DND-41 (cell line): Measurements from ENCODE around the gene MCRS1.

Experiments used
- ATAC-seq: fragments of 200-7000 bp; cut with Tn5 transposase; 3 replicates; pipeline ENCODE4 v1.9.1; 2021; ENCODE audit warnings: low read depth; ENCODE audit not compliant: insufficient read depth
- DNase-seq: peaks from one replicate; pipeline ENCODE4 v3.0.0-alpha.2; 2020
- H2AFZ ChIP-seq: 2 replicates; pipeline ENCODE4 v1.6.0; 2012; ENCODE audit warnings: low read depth, low read length
- H3K27ac ChIP-seq: 2 replicates; pipeline ENCODE4 v1.5.1; 2012; ENCODE audit warnings: low read length, inconsistent platforms
- H3K27me3 ChIP-seq: fragments of 200-600 bp; sonication (generic); 2 replicates; pipeline ENCODE4 v1.6.0; 2012; ENCODE audit warnings: low read length, mild to moderate bottlenecking, inconsistent platforms; ENCODE audit not compliant: insufficient read depth, poor library complexity
- H3K36me3 ChIP-seq: 2 replicates; pipeline ENCODE4 v1.5.1; 2012; ENCODE audit warnings: low read length, inconsistent platforms; ENCODE audit not compliant: insufficient read depth
- H3K4me1 ChIP-seq: 2 replicates; pipeline ENCODE4 v1.5.1; 2012; ENCODE audit warnings: mild to moderate bottlenecking, low read length; ENCODE audit not compliant: insufficient read depth
- H3K4me2 ChIP-seq: 2 replicates; pipeline ENCODE4 v1.6.0; 2012; ENCODE audit warnings: mild to moderate bottlenecking, moderate library complexity, low read length, inconsistent platforms; ENCODE audit not compliant: insufficient read depth
- H3K4me3 ChIP-seq, 2 experiments: fragments of 200-600 bp in 1 of 2; shearing (Covaris generic) in 1 of 2; 2 replicates each; pipeline ENCODE4 v1.5.1; 2012 to 2016; ENCODE audit warnings: inconsistent platforms in 2 of 2, low read length in 2 of 2, mild to moderate bottlenecking in 2 of 2, low read depth in 1 of 2, moderate library complexity in 1 of 2
- H3K79me2 ChIP-seq: 2 replicates; pipeline ENCODE4 v1.6.0; 2012; ENCODE audit warnings: low read length, inconsistent platforms; ENCODE audit not compliant: insufficient read depth
- H3K9ac ChIP-seq: 2 replicates; pipeline ENCODE4 v1.6.0; 2012; ENCODE audit warnings: low read depth, mild to moderate bottlenecking, inconsistent platforms, low read length, moderate library complexity
- H3K9me3 ChIP-seq: 2 replicates; pipeline ENCODE4 v1.5.1; 2012; ENCODE audit warnings: low read length, moderate library complexity, mild to moderate bottlenecking, inconsistent platforms; ENCODE audit not compliant: insufficient read depth, severe bottlenecking
- H4K20me1 ChIP-seq: 2 replicates; pipeline ENCODE4 v1.6.0; 2012; ENCODE audit warnings: low read length; ENCODE audit not compliant: insufficient read depth
- EZH2 ChIP-seq: IDR thresholded peaks from 3 replicates; pipeline ENCODE4 v1.6.1; 2012; ENCODE audit warnings: borderline replicate concordance, low read depth, mild to moderate bottlenecking, moderate library complexity, low read length, inconsistent platforms; ENCODE audit not compliant: severe bottlenecking
- TF ChIP-seq, protein P1 (sequence below): IDR thresholded peaks from 2 replicates; pipeline ENCODE4 v1.5.1; 2012; ENCODE audit warnings: borderline replicate concordance, low read length, moderate library complexity, mild to moderate bottlenecking; ENCODE audit not compliant: poor library complexity, severe bottlenecking; ENCODE audit errors: extremely low read depth

Gene MCRS1

DNA sequence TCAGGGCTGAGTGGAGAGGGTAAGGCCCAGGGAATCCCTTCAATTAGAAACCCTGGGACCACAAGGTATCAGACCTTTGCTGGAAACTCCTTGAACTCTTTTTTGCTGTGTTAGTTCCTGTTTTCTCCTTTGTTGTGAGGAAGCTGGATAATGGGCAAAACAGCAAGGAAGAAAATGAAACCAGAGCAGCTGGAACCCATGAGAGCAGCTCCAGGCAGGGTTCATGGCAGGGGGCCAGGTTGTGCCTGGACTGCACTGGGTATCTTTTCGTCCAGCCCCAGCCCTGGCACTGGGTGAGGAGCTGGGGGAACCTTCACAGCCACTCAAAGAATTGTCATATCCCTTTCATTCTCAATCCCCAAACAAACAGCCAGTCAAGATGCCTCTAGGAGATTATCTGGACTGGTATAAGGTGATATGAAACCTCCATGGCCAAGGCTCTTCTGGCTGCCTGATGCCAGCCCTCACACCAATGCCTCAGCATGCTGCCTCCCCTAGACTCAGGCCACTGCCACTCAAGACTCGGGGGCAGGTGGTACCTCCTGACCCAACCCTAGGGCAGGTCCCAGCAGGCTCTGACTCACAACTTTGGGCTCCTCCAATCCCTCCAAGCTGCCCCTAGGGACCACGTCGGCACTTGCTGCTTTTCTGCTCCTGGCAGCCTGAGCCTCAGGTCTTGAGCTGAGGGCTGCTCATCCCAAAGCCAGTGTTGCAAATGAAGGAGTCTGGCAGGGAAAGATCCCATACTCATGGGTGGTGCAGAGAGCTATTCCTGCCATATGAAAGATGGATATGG is 21.0 kb upstream of the MCRS1 start:
- TF ChIP-seq, protein P1, sequence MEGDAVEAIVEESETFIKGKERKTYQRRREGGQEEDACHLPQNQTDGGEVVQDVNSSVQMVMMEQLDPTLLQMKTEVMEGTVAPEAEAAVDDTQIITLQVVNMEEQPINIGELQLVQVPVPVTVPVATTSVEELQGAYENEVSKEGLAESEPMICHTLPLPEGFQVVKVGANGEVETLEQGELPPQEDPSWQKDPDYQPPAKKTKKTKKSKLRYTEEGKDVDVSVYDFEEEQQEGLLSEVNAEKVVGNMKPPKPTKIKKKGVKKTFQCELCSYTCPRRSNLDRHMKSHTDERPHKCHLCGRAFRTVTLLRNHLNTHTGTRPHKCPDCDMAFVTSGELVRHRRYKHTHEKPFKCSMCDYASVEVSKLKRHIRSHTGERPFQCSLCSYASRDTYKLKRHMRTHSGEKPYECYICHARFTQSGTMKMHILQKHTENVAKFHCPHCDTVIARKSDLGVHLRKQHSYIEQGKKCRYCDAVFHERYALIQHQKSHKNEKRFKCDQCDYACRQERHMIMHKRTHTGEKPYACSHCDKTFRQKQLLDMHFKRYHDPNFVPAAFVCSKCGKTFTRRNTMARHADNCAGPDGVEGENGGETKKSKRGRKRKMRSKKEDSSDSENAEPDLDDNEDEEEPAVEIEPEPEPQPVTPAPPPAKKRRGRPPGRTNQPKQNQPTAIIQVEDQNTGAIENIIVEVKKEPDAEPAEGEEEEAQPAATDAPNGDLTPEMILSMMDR: no peak
- TF ChIP-seq EZH2: no peak
- H4K20me1 ChIP-seq: no peaks in the 10 kb centered on the region; the same call in 1 of the 2 replicates
- H3K27ac ChIP-seq: no peak overlapping the region
- H3K27me3 ChIP-seq: no peaks in the 10 kb centered on the region
- H3K9me3 ChIP-seq: no peaks in the 10 kb centered on the region
- DNase-seq: no peak
- H3K4me3 ChIP-seq: no peak overlapping the region
- no peaks in the 10 kb centered on the region for H3K4me1 ChIP-seq
- H3K4me2 ChIP-seq: no peak overlapping the region
- no peaks in the 10 kb centered on the region for H3K79me2 ChIP-seq
- no peak overlapping the region for H3K9ac ChIP-seq
- no peak for ATAC-seq
- H3K36me3 ChIP-seq: peaks cover 19% of the 10 kb centered on the region; the same call in 1 of the 2 replicates
- H2AFZ ChIP-seq: no peak overlapping the region

DNA sequence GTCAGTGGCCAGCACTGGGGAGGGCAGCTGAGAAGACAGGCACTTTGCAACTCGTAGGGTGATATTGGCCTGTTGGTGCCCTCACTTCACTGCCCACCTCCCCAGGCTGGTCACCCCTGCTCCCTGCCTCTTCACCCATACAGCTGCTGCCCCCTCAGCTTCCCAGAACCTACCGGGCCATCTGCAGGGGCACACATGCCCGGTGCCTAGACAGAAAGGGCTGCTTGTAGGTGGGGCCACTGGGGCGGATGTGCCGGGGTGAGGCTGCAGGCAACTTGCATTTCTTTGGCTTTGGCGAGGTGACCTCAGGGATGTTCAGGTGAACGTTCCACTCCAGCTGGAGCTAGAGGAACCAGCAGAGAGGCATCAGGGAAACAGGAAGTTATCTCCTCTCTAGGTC is 20.3 kb upstream of the MCRS1 start:
- H2AFZ ChIP-seq: no peak overlapping the region
- no peak overlapping the region for H3K27ac ChIP-seq
- no peaks in the 10 kb centered on the region for H3K79me2 ChIP-seq
- peaks cover 5% of the 10 kb centered on the region; the same call in 1 of the 2 replicates for H4K20me1 ChIP-seq
- ATAC-seq: no peak
- H3K4me2 ChIP-seq: no peak overlapping the region
- no peak overlapping the region for H3K9ac ChIP-seq
- DNase-seq: no peak
- H3K4me3 ChIP-seq: no peak overlapping the region
- no peaks in the 10 kb centered on the region for H3K9me3 ChIP-seq
- no peaks in the 10 kb centered on the region for H3K27me3 ChIP-seq
- H3K36me3 ChIP-seq: peaks cover 25% of the 10 kb centered on the region; the same call in 1 of the 2 replicates
- no peak for TF ChIP-seq EZH2
- TF ChIP-seq, protein P1: no peak
- H3K4me1 ChIP-seq: no peaks in the 10 kb centered on the region

DNA sequence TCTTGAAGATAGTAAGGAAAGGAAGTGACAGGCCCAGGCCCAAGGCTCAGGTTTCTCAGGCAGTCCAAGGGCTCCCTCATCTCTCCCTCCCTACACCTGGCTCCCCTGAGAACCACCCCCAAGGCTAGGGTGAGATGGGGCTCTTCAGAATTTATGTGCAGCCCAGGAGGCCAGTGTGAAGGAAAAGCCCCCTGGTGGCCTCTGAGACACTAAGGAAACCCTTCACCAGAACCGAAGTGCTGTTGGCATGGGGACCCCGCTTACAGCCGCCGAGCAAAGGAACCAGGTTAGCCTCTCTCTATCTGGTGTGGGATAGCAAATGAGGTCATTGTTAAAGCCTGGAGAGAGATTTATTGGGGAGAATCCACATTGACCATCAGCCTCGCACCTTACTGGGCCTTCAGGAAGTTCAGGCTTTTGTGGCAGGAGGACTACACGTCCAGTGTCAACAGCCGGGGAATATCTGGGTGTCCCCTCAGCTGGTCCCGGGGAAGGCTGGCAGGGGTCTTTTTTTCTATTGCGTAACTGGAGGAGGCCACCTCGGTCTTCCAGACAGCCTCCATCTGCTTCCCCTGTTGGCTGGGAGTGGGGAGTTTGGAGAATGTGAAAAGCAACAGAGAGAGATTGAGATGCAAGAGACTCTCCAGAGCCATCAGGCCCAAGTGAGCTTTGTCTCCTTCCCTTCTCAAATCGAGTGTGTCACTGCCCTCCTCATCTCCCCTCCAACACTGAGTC is 19.4 kb upstream of the MCRS1 start:
- no peaks in the 10 kb centered on the region for H3K27me3 ChIP-seq
- H3K9ac ChIP-seq: no peak overlapping the region
- ATAC-seq: no peak
- no peak for TF ChIP-seq EZH2
- TF ChIP-seq, protein P1: peak; percentile 22
- H3K4me1 ChIP-seq: no peaks in the 10 kb centered on the region
- no peak for DNase-seq
- H2AFZ ChIP-seq: no peak overlapping the region
- no peak overlapping the region for H3K4me3 ChIP-seq
- H3K36me3 ChIP-seq: peaks cover 29% of the 10 kb centered on the region; the same call in 1 of the 2 replicates
- H3K79me2 ChIP-seq: no peaks in the 10 kb centered on the region
- no peak overlapping the region for H3K27ac ChIP-seq
- peaks cover 5% of the 10 kb centered on the region; the same call in 1 of the 2 replicates for H4K20me1 ChIP-seq
- H3K9me3 ChIP-seq: no peaks in the 10 kb centered on the region
- no peak overlapping the region for H3K4me2 ChIP-seq
